Suprapubic skin (tissue), 3 donors: Measurements from ENCODE around the gene CRABP1.

Source experiments
- CTCF ChIP-seq, 2 donors: fragments of 200-600 bp in 1 of 2; fragments of 450-650 bp in 1 of 2; sonication (generic) in 1 of 2; IDR thresholded peaks; one replicate each; pipeline ENCODE4 v1.5.1; 2016 to 2019; ENCODE audit warnings: antibody characterized with exemption in 2 of 2, mild to moderate bottlenecking in 1 of 2, moderate library complexity in 1 of 2
- EP300 ChIP-seq: sonication (generic); formaldehyde crosslinking; IDR thresholded peaks from one replicate; pipeline ENCODE4 v1.6.1; 2017; ENCODE audit warnings: antibody characterized with exemption
- POLR2A ChIP-seq, 2 donors: fragments of 450-650 bp; IDR thresholded peaks; one replicate each; pipeline ENCODE4 v1.6.1; 2017; ENCODE audit warnings: antibody characterized with exemption in 2 of 2, mild to moderate bottlenecking in 2 of 2, moderate library complexity in 2 of 2

GRCh38 chr15:78329625-78330024, 10.5 kb upstream of the CRABP1 start:
- no peak for TF ChIP-seq POLR2A (IDR thresholded peaks at IDR 0.05)
- no peak for TF ChIP-seq CTCF (IDR thresholded peaks at IDR 0.05)
- no peak for TF ChIP-seq EP300
